ENCODE data around the gene PSMA7. TPM values are rescaled to one million over a fixed set of nuclear protein-coding genes. Genes with fewer than 3 reads are reported as not detected.

Gene PSMA7
- total RNA-seq, 1 donor from 2014 or later = 289 TPM

- H3K4me1 Mint-ChIP-seq (ENCODE audit: low read depth, unreplicated experiment) = peaks cover 13% of the 10 kb centered on the region
- TF ChIP-seq CTCF (IDR thresholded peaks at IDR 0.05; ENCODE audit: partially characterized antibody, unreplicated experiment) = no peak
- H3K27me3 Mint-ChIP-seq (ENCODE audit: unreplicated experiment) = peaks cover 9% of the 10 kb centered on the region
- peaks cover 7% of the 10 kb centered on the region for H3K9me3 Mint-ChIP-seq (ENCODE audit: unreplicated experiment)
- no peak overlapping the region for H3K27ac Mint-ChIP-seq (ENCODE audit: unreplicated experiment)
- no peak for DNase-seq
- no peak overlapping the region for H3K4me3 Mint-ChIP-seq (ENCODE audit: unreplicated experiment)
- H3K36me3 Mint-ChIP-seq (ENCODE audit: unreplicated experiment) = no peaks in the 10 kb centered on the region
Observed at GRCh38 chr20:62161347-62161746, 18.2 kb upstream of the PSMA7 start.

GRCh38 chr20:62160876-62161275, 17.7 kb upstream of the PSMA7 start:
- H3K9me3 Mint-ChIP-seq (ENCODE audit: unreplicated experiment) = peaks cover 7% of the 10 kb centered on the region

GRCh38 chr20:62160253-62160652, 17.1 kb upstream of the PSMA7 start:
- no peak for DNase-seq
- H3K4me3 Mint-ChIP-seq (ENCODE audit: unreplicated experiment) = no peak overlapping the region
- no peaks in the 10 kb centered on the region for H3K36me3 Mint-ChIP-seq (ENCODE audit: unreplicated experiment)
- peaks cover 7% of the 10 kb centered on the region for H3K9me3 Mint-ChIP-seq (ENCODE audit: unreplicated experiment)
- H3K4me1 Mint-ChIP-seq (ENCODE audit: low read depth, unreplicated experiment) = peaks cover 21% of the 10 kb centered on the region
- H3K27ac Mint-ChIP-seq (ENCODE audit: unreplicated experiment) = no peak overlapping the region
- TF ChIP-seq CTCF (IDR thresholded peaks at IDR 0.05; ENCODE audit: partially characterized antibody, unreplicated experiment) = no peak
- H3K27me3 Mint-ChIP-seq (ENCODE audit: unreplicated experiment) = peaks cover 5% of the 10 kb centered on the region

More at GRCh38 chr20:62160876-62161275, 17.7 kb upstream of the PSMA7 start:
- TF ChIP-seq CTCF (IDR thresholded peaks at IDR 0.05; ENCODE audit: partially characterized antibody, unreplicated experiment) = no peak
- Mint-ChIP-seq H3K27ac (ENCODE audit: unreplicated experiment) (no peak overlapping the region), H3K4me1 (ENCODE audit: low read depth, unreplicated experiment) (peaks cover 15% of the 10 kb centered on the region), H3K27me3 (ENCODE audit: unreplicated experiment) (peaks cover 9% of the 10 kb centered on the region), H3K4me3 (ENCODE audit: unreplicated experiment) (no peak overlapping the region), H3K36me3 (ENCODE audit: unreplicated experiment) (no peaks in the 10 kb centered on the region)
- no peak for DNase-seq

- TF ChIP-seq CTCF (IDR thresholded peaks at IDR 0.05; ENCODE audit: partially characterized antibody, unreplicated experiment) = no peak
- H3K9me3 Mint-ChIP-seq (ENCODE audit: unreplicated experiment) = peaks cover 8% of the 10 kb centered on the region
- no peak for DNase-seq
- H3K27me3 Mint-ChIP-seq (ENCODE audit: unreplicated experiment) = peaks cover 4% of the 10 kb centered on the region
- H3K4me1 Mint-ChIP-seq (ENCODE audit: low read depth, unreplicated experiment) = peaks cover 22% of the 10 kb centered on the region
- peaks cover 2% of the 10 kb centered on the region for H3K36me3 Mint-ChIP-seq (ENCODE audit: unreplicated experiment)
- no peak overlapping the region for H3K27ac Mint-ChIP-seq (ENCODE audit: unreplicated experiment)
- H3K4me3 Mint-ChIP-seq (ENCODE audit: unreplicated experiment) = no peak overlapping the region
Observed at GRCh38 chr20:62159839-62160238, 16.6 kb upstream of the PSMA7 start.

- peaks cover 14% of the 10 kb centered on the region for H3K9me3 Mint-ChIP-seq (ENCODE audit: unreplicated experiment)
- TF ChIP-seq CTCF (IDR thresholded peaks at IDR 0.05; ENCODE audit: partially characterized antibody, unreplicated experiment) = no peak
- no peak for DNase-seq
- peaks cover 10% of the 10 kb centered on the region for H3K36me3 Mint-ChIP-seq (ENCODE audit: unreplicated experiment)
- H3K4me1 Mint-ChIP-seq (ENCODE audit: low read depth, unreplicated experiment) = peaks cover 26% of the 10 kb centered on the region
- H3K27ac Mint-ChIP-seq (ENCODE audit: unreplicated experiment) = no peak overlapping the region
- H3K27me3 Mint-ChIP-seq (ENCODE audit: unreplicated experiment) = peaks cover 4% of the 10 kb centered on the region
- H3K4me3 Mint-ChIP-seq (ENCODE audit: unreplicated experiment) = no peak overlapping the region
Observed at GRCh38 chr20:62159052-62159451, 15.9 kb upstream of the PSMA7 start.
